Cardiac muscle cell (in vitro differentiated cells and primary cell): ENCODE results near the gene DAB2IP. TPM values are rescaled to one million over a fixed set of nuclear protein-coding genes. Genes with fewer than 3 reads are reported as not detected.

Experiments
- DNase-seq, 2 donors: peaks; one replicate each; pipeline versions ENCODE4 v3.0.0 to v3.0.0-alpha.2; 2010 to 2017; ENCODE audit warnings: low read depth in 1 of 2, low spot score in 1 of 2
- H3K27ac ChIP-seq: fragments of 200-600 bp; sonication (generic); 2 replicates; pipeline ENCODE4 v1.5.1; 2016
- H3K27me3 ChIP-seq: fragments of 200-600 bp; sonication (generic); 2 replicates; pipeline ENCODE4 v1.6.0; 2016; ENCODE audit warnings: control low read depth
- H3K36me3 ChIP-seq: fragments of 200-600 bp; sonication (generic); 2 replicates; pipeline ENCODE4 v1.5.1; 2016; ENCODE audit warnings: control low read depth
- H3K4me1 ChIP-seq: fragments of 200-600 bp; sonication (generic); 2 replicates; pipeline ENCODE4 v1.8.1; 2017; ENCODE audit warnings: low read depth, mild to moderate bottlenecking, mixed run types
- H3K4me3 ChIP-seq: fragments of 200-600 bp; sonication (generic); 2 replicates; pipeline ENCODE4 v1.5.1; 2016; ENCODE audit warnings: mild to moderate bottlenecking
- H3K9me3 ChIP-seq: fragments of 200-600 bp; sonication (generic); 2 replicates; pipeline ENCODE4 v1.5.1; 2017; ENCODE audit warnings: low read depth, mild to moderate bottlenecking, control low read depth
- CTCF ChIP-seq: IDR thresholded peaks from 2 replicates; pipeline ENCODE4 v1.5.1; 2012; ENCODE audit warnings: low read depth, mild to moderate bottlenecking, low read length
- polyA plus RNA-seq: library from polyadenylated mRNA; unstranded; fragments of >200 nt; fragmentation: Nextera tagmentation; extraction: Ambion mirVana; gene quantifications from 2 replicates; pipeline ENCODE4 v1.2.1, GENCODE V29; 2016
- total RNA-seq: library from RNA; depleted of rRNA; stranded (reverse); fragments of >200 nt; gene quantifications from 2 replicates; pipeline ENCODE4 v1.2.3, GENCODE V29; 2016

DAB2IP gene
- total and polyA plus RNA-seq, 2 experiments from 2014 or later, result 25.7 to 105 TPM

DNA sequence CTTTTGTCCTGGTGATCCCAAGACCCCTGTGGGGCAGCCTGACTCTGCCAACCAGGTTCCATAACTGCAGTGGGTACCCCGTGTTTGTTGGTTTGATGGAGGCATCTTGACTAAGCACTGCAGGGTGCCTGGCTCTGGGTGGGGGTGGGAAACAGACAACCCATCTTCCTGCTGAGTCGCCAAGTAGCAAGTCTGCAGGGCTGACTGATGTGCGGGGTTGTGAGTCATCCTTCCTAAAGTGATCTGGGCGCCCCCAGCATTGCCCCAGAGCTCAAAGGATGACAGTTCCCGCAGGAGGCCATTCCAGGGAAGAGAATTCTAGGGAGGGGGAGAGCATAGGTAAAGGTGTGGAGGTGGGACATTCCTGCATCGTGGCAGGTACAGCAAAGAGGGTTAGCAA is 23.5 kb downstream of the DAB2IP start:
- TF ChIP-seq CTCF, result no peak
- H3K4me1 ChIP-seq, result peaks cover 6% of the 10 kb centered on the region
- no peak overlapping the region for H3K4me3 ChIP-seq
- no peaks in the 10 kb centered on the region for H3K36me3 ChIP-seq
- H3K27me3 ChIP-seq, result no peaks in the 10 kb centered on the region
- H3K27ac ChIP-seq, result peak overlapping the region; percentile 68
- no peaks in the 10 kb centered on the region for H3K9me3 ChIP-seq
- no peak for DNase-seq

- no peak overlapping the region for H3K4me3 ChIP-seq
- peak overlapping the region; percentile 68 for H3K27ac ChIP-seq
- no peaks in the 10 kb centered on the region for H3K27me3 ChIP-seq
- DNase-seq, result no peak
- H3K36me3 ChIP-seq, result no peaks in the 10 kb centered on the region
- no peaks in the 10 kb centered on the region for H3K9me3 ChIP-seq
- H3K4me1 ChIP-seq, result peaks cover 6% of the 10 kb centered on the region
- TF ChIP-seq CTCF, result no peak
Observed at GRCh38 chr9:121675381-121675780, 23.9 kb downstream of the DAB2IP start.

GRCh38 chr9:121675969-121676822 is 24.8 kb downstream of the DAB2IP start:
- Histone ChIP-seq H3K27ac (peak overlapping the region; percentile 68), H3K36me3 (peaks cover 2% of the 10 kb centered on the region), H3K4me3 (no peak overlapping the region), H3K27me3 (no peaks in the 10 kb centered on the region), H3K9me3 (no peaks in the 10 kb centered on the region), H3K4me1 (peaks cover 6% of the 10 kb centered on the region)
- peak in 1 of 2 donors; percentile 65 for DNase-seq
- TF ChIP-seq CTCF, result no peak

- Histone ChIP-seq H3K27ac (peak overlapping the region; percentile 4), H3K4me1 (peaks cover 6% of the 10 kb centered on the region), H3K27me3 (no peaks in the 10 kb centered on the region), H3K36me3 (peaks cover 9% of the 10 kb centered on the region), H3K4me3 (no peak overlapping the region), H3K9me3 (no peaks in the 10 kb centered on the region)
- DNase-seq, result no peak
- TF ChIP-seq CTCF, result no peak
Observed at GRCh38 chr9:121676926-121677325, 25.5 kb downstream of the DAB2IP start.

GRCh38 chr9:121678501-121679022 is 27.1 kb downstream of the DAB2IP start:
- TF ChIP-seq CTCF, result no peak
- Histone ChIP-seq H3K27me3 (no peaks in the 10 kb centered on the region), H3K36me3 (peaks cover 9% of the 10 kb centered on the region), H3K9me3 (no peaks in the 10 kb centered on the region), H3K4me1 (peaks cover 9% of the 10 kb centered on the region), H3K4me3 (no peak overlapping the region), H3K27ac (no peak overlapping the region)
- DNase-seq, result no peak
